ENCODE data around the gene CLDN14. TPM values are rescaled to one million over a fixed set of nuclear protein-coding genes. Genes with fewer than 3 reads are reported as not detected.

Gene CLDN14
- total RNA-seq, 1 experiment from 2014 or later = not detected

- H3K27ac Mint-ChIP-seq (ENCODE audit: low read depth, unreplicated experiment) = no peak overlapping the region
- BruUV-seq (replicated peaks) = no TSS peak
- H3K9me3 Mint-ChIP-seq (ENCODE audit: unreplicated experiment) = no peaks in the 10 kb centered on the region
- TF ChIP-seq CTCF (IDR thresholded peaks at IDR 0.05; ENCODE audit: unreplicated experiment) = no peak
- H3K4me3 Mint-ChIP-seq (ENCODE audit: unreplicated experiment) = no peak overlapping the region
- no peaks in the 10 kb centered on the region for H3K4me1 Mint-ChIP-seq (ENCODE audit: insufficient read depth, unreplicated experiment)
- ChIA-PET POLR2A (interaction anchor here (0.6 kb wide), 1 partner anchor 421 kb away, joined by 3 read pairs; no protein-coding TSS in a partner anchor), CTCF (interaction anchor here (0.6 kb wide), 1 partner anchor 733 kb away, joined by 3 read pairs; no protein-coding TSS in a partner anchor)
- no peak for DNase-seq (ENCODE audit: unreplicated experiment)
- intact Hi-C loops (cut with micrococcal nuclease) = no loop called here
- H3K27me3 Mint-ChIP-seq (ENCODE audit: insufficient read depth, unreplicated experiment) = peaks cover 39% of the 10 kb centered on the region
- no peaks in the 10 kb centered on the region for H3K36me3 Mint-ChIP-seq (ENCODE audit: insufficient read depth, unreplicated experiment)
These were observed 44.6 kb upstream of the CLDN14 start for GRCh38 chr21:36524477-36524876.

- DNase-seq (ENCODE audit: unreplicated experiment) = no peak
- CTCF ChIA-PET = no interaction called here
- intact Hi-C loops (cut with micrococcal nuclease) = no loop called here
- no peak overlapping the region for H3K27ac Mint-ChIP-seq (ENCODE audit: low read depth, unreplicated experiment)
- no peak overlapping the region for H3K4me3 Mint-ChIP-seq (ENCODE audit: unreplicated experiment)
- BruUV-seq (replicated peaks) = no TSS peak
- H3K9me3 Mint-ChIP-seq (ENCODE audit: unreplicated experiment) = no peaks in the 10 kb centered on the region
- H3K4me1 Mint-ChIP-seq (ENCODE audit: insufficient read depth, unreplicated experiment) = no peaks in the 10 kb centered on the region
- no peak for TF ChIP-seq CTCF (IDR thresholded peaks at IDR 0.05; ENCODE audit: unreplicated experiment)
- H3K36me3 Mint-ChIP-seq (ENCODE audit: insufficient read depth, unreplicated experiment) = no peaks in the 10 kb centered on the region
- POLR2A ChIA-PET = interaction anchor here (0.6 kb wide), 1 partner anchor 92 kb away, joined by 3 read pairs; no protein-coding TSS in a partner anchor
- H3K27me3 Mint-ChIP-seq (ENCODE audit: insufficient read depth, unreplicated experiment) = peaks cover 18% of the 10 kb centered on the region
These were observed 42.4 kb upstream of the CLDN14 start for GRCh38 chr21:36522219-36522808.

GRCh38 chr21:36518883-36519492, 39.1 kb upstream of the CLDN14 start:
- H3K4me3 Mint-ChIP-seq (ENCODE audit: unreplicated experiment) = no peak overlapping the region
- intact Hi-C loops (cut with micrococcal nuclease) = no loop called here
- H3K36me3 Mint-ChIP-seq (ENCODE audit: insufficient read depth, unreplicated experiment) = no peaks in the 10 kb centered on the region
- no peaks in the 10 kb centered on the region for H3K4me1 Mint-ChIP-seq (ENCODE audit: insufficient read depth, unreplicated experiment)
- H3K9me3 Mint-ChIP-seq (ENCODE audit: unreplicated experiment) = no peaks in the 10 kb centered on the region
- no peaks in the 10 kb centered on the region for H3K27me3 Mint-ChIP-seq (ENCODE audit: insufficient read depth, unreplicated experiment)
- ChIA-PET CTCF (interaction anchor here (0.6 kb wide), 1 partner anchor 265 kb away, joined by 3 read pairs; no protein-coding TSS in a partner anchor), POLR2A (no interaction called here)
- H3K27ac Mint-ChIP-seq (ENCODE audit: low read depth, unreplicated experiment) = no peak overlapping the region
- no peak for TF ChIP-seq CTCF (IDR thresholded peaks at IDR 0.05; ENCODE audit: unreplicated experiment)
- BruUV-seq (replicated peaks) = no TSS peak
- no peak for DNase-seq (ENCODE audit: unreplicated experiment)

- no TSS peak for BruUV-seq (replicated peaks)
- intact Hi-C loops (cut with micrococcal nuclease) = no loop called here
- Mint-ChIP-seq H3K9me3 (ENCODE audit: unreplicated experiment) (no peaks in the 10 kb centered on the region), H3K27me3 (ENCODE audit: insufficient read depth, unreplicated experiment) (no peaks in the 10 kb centered on the region), H3K27ac (ENCODE audit: low read depth, unreplicated experiment) (no peak overlapping the region), H3K4me1 (ENCODE audit: insufficient read depth, unreplicated experiment) (no peaks in the 10 kb centered on the region), H3K36me3 (ENCODE audit: insufficient read depth, unreplicated experiment) (no peaks in the 10 kb centered on the region), H3K4me3 (ENCODE audit: unreplicated experiment) (no peak overlapping the region)
- DNase-seq (ENCODE audit: unreplicated experiment) = no peak
- CTCF ChIA-PET = interaction anchor here (0.7 kb wide), 2 partner anchors 13 to 259 kb away, joined by 3 read pairs; no protein-coding TSS in a partner anchor
- no peak for TF ChIP-seq CTCF (IDR thresholded peaks at IDR 0.05; ENCODE audit: unreplicated experiment)
- POLR2A ChIA-PET = interaction anchor here (0.6 to 0.7 kb wide), 2 partner anchors 86 to 413 kb away, joined by 3 read pairs; no protein-coding TSS in a partner anchor
These were observed 37.6 kb upstream of the CLDN14 start for GRCh38 chr21:36517366-36518075.
